Right lobe of liver (tissue), 4 donors: ENCODE results near the gene ARHGEF40.

ENCODE experiments used
- CTCF ChIP-seq, 4 donors: fragments of 200-600 bp in 3 of 4; fragments of 450-650 bp in 1 of 4; IDR thresholded peaks; one replicate each; pipeline versions ENCODE4 v1.5.1 to v1.8.0; 2016 to 2022; ENCODE audit warnings: antibody characterized with exemption in 4 of 4, mild to moderate bottlenecking in 2 of 4
- POLR2A ChIP-seq: fragments of 450-650 bp; IDR thresholded peaks from one replicate; pipeline ENCODE4 v1.6.1; 2017; ENCODE audit warnings: antibody characterized with exemption, mild to moderate bottlenecking
- donor health status: DM: no; HTN: no; CAD: no.
- donor health status: DM: no; HTN: no; CAD: no.
- donor health status: DM: no; HTN: yes; CAD: no.

- no peak for TF ChIP-seq CTCF (IDR thresholded peaks at IDR 0.05)
- no peak for TF ChIP-seq POLR2A
Observed at GRCh38 chr14:21091821-21092272, 21.7 kb downstream of the ARHGEF40 start.
